ENCODE data around the gene SYDE2.

DNA sequence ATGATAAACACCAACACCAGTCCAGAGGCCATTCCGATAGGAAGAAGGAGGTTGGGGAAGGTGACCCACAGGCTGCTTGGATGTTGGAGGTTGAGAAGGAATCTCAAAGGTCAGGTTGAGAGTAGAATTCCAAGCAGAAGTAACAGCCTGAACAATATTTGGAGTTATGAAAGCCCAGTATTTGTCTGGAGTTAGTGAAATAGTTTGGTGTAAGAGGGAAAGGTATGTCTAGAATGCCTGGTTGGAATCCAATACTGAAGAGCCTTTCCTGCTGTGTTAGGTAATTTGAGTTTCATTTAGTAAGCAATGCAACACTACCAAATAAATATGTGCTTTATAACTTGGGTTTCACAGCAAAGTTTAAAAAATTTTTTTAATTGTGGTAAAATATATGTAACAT lies 82.1 kb downstream of the SYDE2 start:
- TF ChIP-seq POLR2A (IDR thresholded peaks at IDR 0.05), result no peak
- TF ChIP-seq EP300 (IDR thresholded peaks at IDR 0.05), result no peak
- TF ChIP-seq, protein P1, sequence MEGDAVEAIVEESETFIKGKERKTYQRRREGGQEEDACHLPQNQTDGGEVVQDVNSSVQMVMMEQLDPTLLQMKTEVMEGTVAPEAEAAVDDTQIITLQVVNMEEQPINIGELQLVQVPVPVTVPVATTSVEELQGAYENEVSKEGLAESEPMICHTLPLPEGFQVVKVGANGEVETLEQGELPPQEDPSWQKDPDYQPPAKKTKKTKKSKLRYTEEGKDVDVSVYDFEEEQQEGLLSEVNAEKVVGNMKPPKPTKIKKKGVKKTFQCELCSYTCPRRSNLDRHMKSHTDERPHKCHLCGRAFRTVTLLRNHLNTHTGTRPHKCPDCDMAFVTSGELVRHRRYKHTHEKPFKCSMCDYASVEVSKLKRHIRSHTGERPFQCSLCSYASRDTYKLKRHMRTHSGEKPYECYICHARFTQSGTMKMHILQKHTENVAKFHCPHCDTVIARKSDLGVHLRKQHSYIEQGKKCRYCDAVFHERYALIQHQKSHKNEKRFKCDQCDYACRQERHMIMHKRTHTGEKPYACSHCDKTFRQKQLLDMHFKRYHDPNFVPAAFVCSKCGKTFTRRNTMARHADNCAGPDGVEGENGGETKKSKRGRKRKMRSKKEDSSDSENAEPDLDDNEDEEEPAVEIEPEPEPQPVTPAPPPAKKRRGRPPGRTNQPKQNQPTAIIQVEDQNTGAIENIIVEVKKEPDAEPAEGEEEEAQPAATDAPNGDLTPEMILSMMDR (IDR thresholded peaks at IDR 0.05), result no peak

Measured in upper lobe of left lung (tissue), 4 donors.